GDM1 (cell line): ENCODE data around the gene KRT77.
"Not testable (repeated sequence)": the region's sequence is repeated elsewhere in the genome, so short reads cannot be mapped to it uniquely, and the experiment has no call there.

Experiments used
- DNase-seq: peaks from one replicate; lab custom pipeline; 2025; lab: John Stamatoyannopoulos, UW

KRT77 gene

GRCh38 chr12:52675301-52675701 lies 28.0 kb downstream of the KRT77 start:
- DNase-seq: no peak

GRCh38 chr12:52674433-52674775 lies 28.9 kb downstream of the KRT77 start:
- no peak for DNase-seq

- DNase-seq: no peak
Measured at GRCh38 chr12:52673713-52674432, 29.5 kb downstream of the KRT77 start.

- no peak for DNase-seq
Measured at GRCh38 chr12:52673217-52673616, 30.1 kb downstream of the KRT77 start.

- no peak for DNase-seq
Measured at GRCh38 chr12:52672321-52672933, 30.9 kb downstream of the KRT77 start.

GRCh38 chr12:52670961-52671360 lies 32.4 kb downstream of the KRT77 start:
- no peak for DNase-seq

- DNase-seq: no peak
Measured at GRCh38 chr12:52670506-52670905, 32.8 kb downstream of the KRT77 start.

GRCh38 chr12:52669941-52670340 lies 33.4 kb downstream of the KRT77 start:
- not testable (repeated sequence) for DNase-seq

- DNase-seq: no peak
Measured at GRCh38 chr12:52669426-52669825, 33.9 kb downstream of the KRT77 start.

GRCh38 chr12:52667931-52668330 lies 35.4 kb downstream of the KRT77 start:
- DNase-seq: no peak

GRCh38 chr12:52667509-52667908 lies 35.8 kb downstream of the KRT77 start:
- no peak for DNase-seq

GRCh38 chr12:52666471-52666870 lies 36.9 kb downstream of the KRT77 start:
- DNase-seq: no peak

- DNase-seq: no peak
Measured at GRCh38 chr12:52663420-52663819, 39.9 kb downstream of the KRT77 start.

GRCh38 chr12:52662918-52663229 lies 40.5 kb downstream of the KRT77 start:
- no peak for DNase-seq

GRCh38 chr12:52662093-52662917 lies 41.0 kb downstream of the KRT77 start:
- no peak for DNase-seq

- DNase-seq: no peak
Measured at GRCh38 chr12:52661668-52662067, 41.7 kb downstream of the KRT77 start.

GRCh38 chr12:52660934-52661499 lies 42.3 kb downstream of the KRT77 start:
- DNase-seq: no peak

GRCh38 chr12:52659951-52660350 lies 43.4 kb downstream of the KRT77 start:
- no peak for DNase-seq

GRCh38 chr12:52659395-52659794 lies 43.9 kb downstream of the KRT77 start:
- DNase-seq: no peak

GRCh38 chr12:52658196-52658595 lies 45.1 kb downstream of the KRT77 start:
- no peak for DNase-seq

- no peak for DNase-seq
Measured at GRCh38 chr12:52657250-52657902, 45.9 kb downstream of the KRT77 start.

GRCh38 chr12:52656616-52657015 lies 46.7 kb downstream of the KRT77 start:
- no peak for DNase-seq
